ENCODE data around the gene TMEM174.

TMEM174 gene

GRCh38 chr5:73196201-73196600 lies 23.2 kb downstream of the TMEM174 start:
- no peak for TF ChIP-seq ZFX (IDR thresholded peaks at IDR 0.05)
- TF ChIP-seq, protein P1, sequence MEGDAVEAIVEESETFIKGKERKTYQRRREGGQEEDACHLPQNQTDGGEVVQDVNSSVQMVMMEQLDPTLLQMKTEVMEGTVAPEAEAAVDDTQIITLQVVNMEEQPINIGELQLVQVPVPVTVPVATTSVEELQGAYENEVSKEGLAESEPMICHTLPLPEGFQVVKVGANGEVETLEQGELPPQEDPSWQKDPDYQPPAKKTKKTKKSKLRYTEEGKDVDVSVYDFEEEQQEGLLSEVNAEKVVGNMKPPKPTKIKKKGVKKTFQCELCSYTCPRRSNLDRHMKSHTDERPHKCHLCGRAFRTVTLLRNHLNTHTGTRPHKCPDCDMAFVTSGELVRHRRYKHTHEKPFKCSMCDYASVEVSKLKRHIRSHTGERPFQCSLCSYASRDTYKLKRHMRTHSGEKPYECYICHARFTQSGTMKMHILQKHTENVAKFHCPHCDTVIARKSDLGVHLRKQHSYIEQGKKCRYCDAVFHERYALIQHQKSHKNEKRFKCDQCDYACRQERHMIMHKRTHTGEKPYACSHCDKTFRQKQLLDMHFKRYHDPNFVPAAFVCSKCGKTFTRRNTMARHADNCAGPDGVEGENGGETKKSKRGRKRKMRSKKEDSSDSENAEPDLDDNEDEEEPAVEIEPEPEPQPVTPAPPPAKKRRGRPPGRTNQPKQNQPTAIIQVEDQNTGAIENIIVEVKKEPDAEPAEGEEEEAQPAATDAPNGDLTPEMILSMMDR (conservative IDR thresholded peaks at IDR 0.05), result no peak

DNA sequence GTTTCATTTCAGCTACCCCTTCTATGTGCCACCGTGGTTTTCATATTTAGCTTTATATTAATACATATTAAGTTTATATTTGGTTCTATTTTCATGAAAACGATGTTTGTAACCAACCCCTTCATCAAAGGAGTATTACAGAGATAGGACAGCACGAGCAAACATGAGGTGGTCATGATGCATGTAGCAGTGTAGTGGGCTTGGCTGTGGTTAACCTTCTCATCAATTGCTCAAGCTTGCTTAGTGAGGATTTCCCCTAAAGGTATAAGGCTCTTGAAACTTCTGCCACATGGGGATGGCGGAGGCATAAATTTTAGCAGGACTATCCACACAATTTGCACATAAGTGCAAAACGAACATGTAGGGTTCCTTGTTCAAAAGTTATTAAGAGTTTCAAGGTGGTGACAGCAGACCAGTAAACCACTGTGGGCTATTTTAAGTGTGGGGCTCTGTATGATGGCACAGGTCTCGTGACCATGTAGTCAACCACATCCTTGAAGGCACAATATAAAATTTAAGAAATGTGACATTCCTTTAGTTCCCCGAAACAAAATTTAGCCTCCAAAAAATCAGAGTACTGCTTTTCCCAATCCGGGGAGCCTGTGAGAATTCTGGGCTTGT lies 24.8 kb downstream of the TMEM174 start:
- no peak overlapping the region for H3K27ac ChIP-seq
- TF ChIP-seq ZFX (IDR thresholded peaks at IDR 0.05), result no peak
- TF ChIP-seq, protein P1 (conservative IDR thresholded peaks at IDR 0.05), result no peak

More at GRCh38 chr5:73196201-73196600, 23.2 kb downstream of the TMEM174 start:
- no peak overlapping the region for H3K27ac ChIP-seq

- H3K27ac ChIP-seq, result no peak overlapping the region
- TF ChIP-seq, protein P1 (conservative IDR thresholded peaks at IDR 0.05), result no peak
- no peak for TF ChIP-seq ZFX (IDR thresholded peaks at IDR 0.05)
Observed at GRCh38 chr5:73198833-73199592, 26.0 kb downstream of the TMEM174 start.

- H3K27ac ChIP-seq, result no peak overlapping the region
Observed at GRCh38 chr5:73199671-73200070, 26.7 kb downstream of the TMEM174 start.

DNA sequence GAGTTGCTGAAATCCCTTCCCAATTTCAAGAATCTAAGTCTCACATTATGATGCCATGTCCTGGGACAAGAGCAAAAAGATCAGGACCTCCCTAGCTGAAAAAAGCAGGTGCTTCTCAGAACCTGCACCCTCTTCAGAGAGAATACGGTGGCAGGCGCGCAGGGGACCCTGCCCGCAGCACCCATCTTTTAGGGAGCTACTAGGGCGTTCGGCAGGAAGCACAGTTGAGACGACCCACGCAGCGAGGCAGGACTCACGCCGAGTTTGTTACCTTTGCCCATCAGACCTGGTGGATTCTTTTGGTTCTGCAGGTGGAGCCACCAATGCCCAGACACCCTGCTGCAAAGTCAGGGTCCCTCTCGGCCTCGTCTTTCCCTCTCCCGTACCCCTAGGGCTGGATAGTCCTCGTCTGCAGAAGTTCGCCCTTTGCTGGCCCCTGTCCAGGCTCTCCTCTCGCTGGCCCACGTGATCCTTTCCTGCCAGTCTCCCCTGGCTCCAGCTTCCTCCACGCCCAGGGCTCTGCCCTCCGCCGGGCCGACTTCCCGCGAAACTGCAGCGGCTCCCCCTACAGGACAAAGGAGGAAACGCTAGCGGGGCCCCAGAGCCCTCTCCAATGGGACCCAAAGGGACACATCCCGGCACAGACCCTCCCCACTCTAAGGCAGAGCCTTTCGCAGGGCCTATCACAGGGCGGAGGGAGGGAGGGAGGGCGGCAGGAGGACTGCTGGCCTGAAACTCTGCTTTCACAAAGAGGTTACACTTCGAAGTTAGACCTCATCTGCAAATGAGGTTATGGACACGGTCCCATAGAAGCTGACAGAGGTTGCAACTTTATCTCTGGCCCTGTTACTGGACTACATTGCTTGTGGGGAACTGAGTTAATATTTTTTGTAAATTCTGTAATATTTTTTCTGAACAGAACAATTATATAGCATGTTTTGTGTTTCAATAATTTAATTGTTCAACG lies 28.8 kb downstream of the TMEM174 start:
- TF ChIP-seq, protein P1 (conservative IDR thresholded peaks at IDR 0.05), result peak; percentile 97
- no peak for TF ChIP-seq ZFX (IDR thresholded peaks at IDR 0.05)
- H3K27ac ChIP-seq, result no peak overlapping the region

More at GRCh38 chr5:73199671-73200070, 26.7 kb downstream of the TMEM174 start:
- TF ChIP-seq, protein P1 (conservative IDR thresholded peaks at IDR 0.05), result no peak
- TF ChIP-seq ZFX (IDR thresholded peaks at IDR 0.05), result no peak

DNA sequence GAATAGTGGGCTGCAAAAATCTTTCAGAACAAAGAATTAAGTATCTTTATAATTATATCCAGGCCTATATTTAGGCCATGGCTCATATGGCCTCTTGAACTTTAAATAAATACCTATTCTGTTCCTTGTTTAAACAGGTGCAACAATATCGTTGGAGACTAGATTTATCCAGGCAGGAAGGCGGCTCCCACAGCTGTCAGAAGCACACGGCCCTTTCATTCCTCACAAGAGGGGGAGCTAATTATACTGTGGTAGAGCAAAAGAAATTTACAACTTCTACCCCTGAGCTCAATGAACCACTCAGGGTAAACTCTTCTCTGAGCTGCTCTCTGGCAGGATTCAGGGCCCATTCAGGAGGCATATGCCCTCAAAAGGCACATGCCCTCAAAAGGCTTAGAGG lies 31.3 kb downstream of the TMEM174 start:
- TF ChIP-seq, protein P1 (conservative IDR thresholded peaks at IDR 0.05), result no peak
- TF ChIP-seq ZFX (IDR thresholded peaks at IDR 0.05), result no peak
- H3K27ac ChIP-seq, result no peak overlapping the region

Measured in C4-2B (cell line).